MM.1S (cell line): ENCODE data around the gene PADI2.

Source experiments
- DNase-seq: peaks from one replicate; pipeline ENCODE4 v3.0.0-alpha.2; 2015
- H2AFZ ChIP-seq: fragments of 300-600 bp; sonication (generic); 2 replicates; pipeline ENCODE4 v1.6.0; 2016; ENCODE audit warnings: antibody characterized with exemption, low read length
- H3F3A ChIP-seq: fragments of 300-600 bp; sonication (generic); 2 replicates; pipeline ENCODE4 v1.6.1; 2016; ENCODE audit warnings: mild to moderate bottlenecking, antibody characterized with exemption, low read length, moderate library complexity, mixed read lengths; ENCODE audit not compliant: insufficient read depth
- H3K27ac ChIP-seq: fragments of 300-600 bp; sonication (generic); 2 replicates; pipeline ENCODE4 v1.5.1; 2016; ENCODE audit warnings: mild to moderate bottlenecking, low read length
- H3K27me3 ChIP-seq: fragments of 300-600 bp; sonication (generic); replicated peaks from 2 replicates; pipeline ENCODE4 v1.6.0; 2016; ENCODE audit warnings: low read length; ENCODE audit not compliant: insufficient read depth
- H3K36me3 ChIP-seq: fragments of 300-600 bp; sonication (generic); replicated peaks from 2 replicates; pipeline ENCODE4 v1.6.1; 2016; ENCODE audit warnings: mild to moderate bottlenecking, low read length, mixed read lengths; ENCODE audit not compliant: insufficient read depth
- H3K4me1 ChIP-seq: fragments of 300-600 bp; sonication (generic); 2 replicates; pipeline ENCODE4 v1.6.1; 2016; ENCODE audit warnings: low read length, mixed read lengths
- H3K4me2 ChIP-seq: fragments of 300-600 bp; sonication (generic); 2 replicates; pipeline ENCODE4 v1.6.0; 2016; ENCODE audit warnings: low read depth, low read length
- H3K4me3 ChIP-seq: fragments of 300-600 bp; sonication (generic); 2 replicates; pipeline ENCODE4 v1.5.1; 2016; ENCODE audit warnings: low read length, mixed read lengths
- H3K79me2 ChIP-seq: fragments of 300-600 bp; sonication (generic); 2 replicates; pipeline ENCODE4 v1.6.1; 2016; ENCODE audit warnings: mixed run types, low read length, mixed read lengths
- H3K9ac ChIP-seq: fragments of 300-600 bp; sonication (generic); 2 replicates; pipeline ENCODE4 v1.6.1; 2016; ENCODE audit warnings: low read length, mixed read lengths
- H3K9me2 ChIP-seq: fragments of 300-600 bp; sonication (generic); replicated peaks from 2 replicates; pipeline ENCODE4 v1.6.1; 2016; ENCODE audit warnings: mild to moderate bottlenecking, low read length, mixed read lengths; ENCODE audit not compliant: insufficient read depth
- H3K9me3 ChIP-seq: fragments of 300-600 bp; sonication (generic); replicated peaks from 2 replicates; pipeline ENCODE4 v1.6.1; 2016; ENCODE audit warnings: mild to moderate bottlenecking, low read length, mixed read lengths; ENCODE audit not compliant: insufficient read depth
- H4K20me1 ChIP-seq: fragments of 300-600 bp; sonication (generic); 2 replicates; pipeline ENCODE4 v1.6.1; 2016; ENCODE audit warnings: mild to moderate bottlenecking, low read length, moderate library complexity, mixed read lengths; ENCODE audit not compliant: insufficient read depth
- CTCF ChIP-seq: fragments of 300-600 bp; sonication (generic); IDR thresholded peaks from 2 replicates; pipeline ENCODE4 v1.5.1; 2016; ENCODE audit warnings: antibody characterized with exemption, low read length, mixed read lengths
- EZH2 ChIP-seq: fragments of 300-600 bp; sonication (generic); optimal IDR thresholded peaks from 2 replicates; pipeline ENCODE3; 2017; ENCODE audit warnings: low read depth, mild to moderate bottlenecking, antibody characterized with exemption, low read length, mixed read lengths
- EZH2phosphoT487 ChIP-seq: fragments of 300-600 bp; sonication (generic); IDR thresholded peaks from 2 replicates; pipeline ENCODE4 v1.6.1; 2018; ENCODE audit warnings: antibody characterized with exemption, low read length

Gene PADI2

GRCh38 chr1:17080880-17081279, 38.4 kb downstream of the PADI2 start:
- H3K27me3 ChIP-seq = peaks cover 47% of the 10 kb centered on the region
- H3K79me2 ChIP-seq = no peaks in the 10 kb centered on the region
- H2AFZ ChIP-seq = no peak overlapping the region
- DNase-seq = no peak
- no peak overlapping the region for H3K4me3 ChIP-seq
- H3K4me1 ChIP-seq = peaks cover 6% of the 10 kb centered on the region; the same call in 1 of the 2 replicates
- H3K27ac ChIP-seq = no peak overlapping the region
- no peaks in the 10 kb centered on the region for H3K9me3 ChIP-seq
- H3K9me2 ChIP-seq = no peaks in the 10 kb centered on the region
- H4K20me1 ChIP-seq = no peaks in the 10 kb centered on the region
- H3K36me3 ChIP-seq = no peaks in the 10 kb centered on the region
- no peak overlapping the region for H3K4me2 ChIP-seq
- H3F3A ChIP-seq = no peaks in the 10 kb centered on the region
- no peak overlapping the region for H3K9ac ChIP-seq
- no peak for TF ChIP-seq CTCF
- TF ChIP-seq EZH2 = no peak
- no peak for TF ChIP-seq EZH2phosphoT487

GRCh38 chr1:17080085-17080759, 39.0 kb downstream of the PADI2 start:
- H3K9me2 ChIP-seq = no peaks in the 10 kb centered on the region
- no peaks in the 10 kb centered on the region for H3K79me2 ChIP-seq
- no peaks in the 10 kb centered on the region for H3K9me3 ChIP-seq
- no peak overlapping the region for H3K9ac ChIP-seq
- H3K27me3 ChIP-seq = peaks cover 45% of the 10 kb centered on the region
- no peak for DNase-seq
- peaks cover 6% of the 10 kb centered on the region; the same call in 1 of the 2 replicates for H3K4me1 ChIP-seq
- no peaks in the 10 kb centered on the region for H4K20me1 ChIP-seq
- no peak overlapping the region for H3K27ac ChIP-seq
- no peaks in the 10 kb centered on the region for H3F3A ChIP-seq
- no peaks in the 10 kb centered on the region for H3K36me3 ChIP-seq
- no peak overlapping the region for H3K4me3 ChIP-seq
- no peak for TF ChIP-seq EZH2
- TF ChIP-seq EZH2phosphoT487 = no peak
- no peak for TF ChIP-seq CTCF
- no peak overlapping the region for H2AFZ ChIP-seq
- no peak overlapping the region for H3K4me2 ChIP-seq

GRCh38 chr1:17078991-17079868, 40.0 kb downstream of the PADI2 start:
- Histone ChIP-seq H3K27ac (no peak overlapping the region), H3K9me2 (no peaks in the 10 kb centered on the region), H3K9ac (no peak overlapping the region), H3F3A (no peaks in the 10 kb centered on the region), H3K36me3 (no peaks in the 10 kb centered on the region), H4K20me1 (no peaks in the 10 kb centered on the region), H3K27me3 (peaks cover 36% of the 10 kb centered on the region), H3K79me2 (no peaks in the 10 kb centered on the region), H2AFZ (no peak overlapping the region), H3K4me3 (no peak overlapping the region), H3K4me1 (peaks cover 6% of the 10 kb centered on the region; the same call in 1 of the 2 replicates), H3K9me3 (no peaks in the 10 kb centered on the region), H3K4me2 (no peak overlapping the region)
- no peak for TF ChIP-seq CTCF
- TF ChIP-seq EZH2 = no peak
- TF ChIP-seq EZH2phosphoT487 = no peak
- no peak for DNase-seq
